ENCODE results near the gene ITGAX. TPM values are rescaled to one million over a fixed set of nuclear protein-coding genes. Genes with fewer than 3 reads are reported as not detected.
"Not testable (repeated sequence)": the region's sequence is repeated elsewhere in the genome, so short reads cannot be mapped to it uniquely, and the experiment has no call there.

ITGAX gene
- 1 to 10 TPM; 5.3 to 6.6 TPM for total RNA-seq

GRCh38 chr16:31354394-31355291 lies at the start of gene ITGAX:
Gene ITGAX (plus strand): TSS chr16:31355176. CDS start chr16:31355255, 79 bp downstream.
- peaks cover 8% of the 10 kb centered on the region for H3K27me3 Mint-ChIP-seq
- peak within 1 kb of the TSS; percentile 85 for H3K27ac Mint-ChIP-seq
- peaks cover 31% of the 10 kb centered on the region for H3K4me1 Mint-ChIP-seq
- peak within 1 kb of the TSS; percentile 12 for H3K4me3 Mint-ChIP-seq
- DNase-seq (peak; percentile 91), ATAC-seq (peak; percentile 86)
- CTCF ChIA-PET: no interaction called here
- POLR2A ChIA-PET: interaction anchor here (0.6 to 1.1 kb wide), 4 partner anchors 31 to 523 kb away, joined by 3 to 9 read pairs (median 5); partner anchors contain the start of gene FUS
- intact Hi-C loops (cut with DNase I, micrococcal nuclease): loop anchor here (2.0 to 10.0 kb wide), 4 partner anchors 32 to 140 kb away; partner anchors contain the start of genes PYDC1 (in 1 of the 2) and TRIM72 (in 1 of the 2)
- H3K9me3 Mint-ChIP-seq (ENCODE audit: low read depth): no peaks in the 10 kb centered on the region
- no peaks in the 10 kb centered on the region for H3K36me3 Mint-ChIP-seq (ENCODE audit: low read depth)

GRCh38 chr16:31305219-31305618 lies 49.8 kb upstream of the ITGAX start:
- DNase-seq: no peak
- ChIA-PET POLR2A (no interaction called here), CTCF (interaction anchor here (0.9 to 2.1 kb wide), 3 partner anchors 11 to 460 kb away, joined by 3 to 6 read pairs (median 3); no protein-coding TSS in a partner anchor)
- no peak for ATAC-seq
- Mint-ChIP-seq H3K27ac (no peak overlapping the region), H3K27me3 (peaks cover 20% of the 10 kb centered on the region), H3K9me3 (ENCODE audit: low read depth) (no peaks in the 10 kb centered on the region), H3K36me3 (ENCODE audit: low read depth) (no peaks in the 10 kb centered on the region), H3K4me1 (peaks cover 7% of the 10 kb centered on the region), H3K4me3 (no peak overlapping the region)
- intact Hi-C loops (cut with DNase I, micrococcal nuclease): no loop called here

GRCh38 chr16:31308381-31308780 lies 46.6 kb upstream of the ITGAX start:
- H3K9me3 Mint-ChIP-seq (ENCODE audit: low read depth); intact Hi-C loops (cut with DNase I, micrococcal nuclease); CTCF ChIA-PET; POLR2A ChIA-PET; DNase-seq; H3K4me3 Mint-ChIP-seq; H3K27ac Mint-ChIP-seq; ATAC-seq; H3K4me1 Mint-ChIP-seq; H3K36me3 Mint-ChIP-seq (ENCODE audit: low read depth): not testable (repeated sequence)
- peaks cover 21% of the 10 kb centered on the region for H3K27me3 Mint-ChIP-seq

GRCh38 chr16:31322500-31322899 lies 32.5 kb upstream of the ITGAX start:
- ChIA-PET CTCF (no interaction called here), POLR2A (no interaction called here)
- no peak overlapping the region for H3K27ac Mint-ChIP-seq
- ATAC-seq (no peak), DNase-seq (no peak)
- H3K4me1 Mint-ChIP-seq: no peaks in the 10 kb centered on the region
- H3K27me3 Mint-ChIP-seq: peaks cover 5% of the 10 kb centered on the region
- intact Hi-C loops (cut with DNase I, micrococcal nuclease): no loop called here
- no peak overlapping the region for H3K4me3 Mint-ChIP-seq
- H3K9me3 Mint-ChIP-seq (ENCODE audit: low read depth): peaks cover 16% of the 10 kb centered on the region
- H3K36me3 Mint-ChIP-seq (ENCODE audit: low read depth): peaks cover 3% of the 10 kb centered on the region

GRCh38 chr16:31323959-31324629 lies 30.9 kb upstream of the ITGAX start:
- peaks cover 11% of the 10 kb centered on the region for H3K9me3 Mint-ChIP-seq (ENCODE audit: low read depth)
- H3K36me3 Mint-ChIP-seq (ENCODE audit: low read depth): peaks cover 3% of the 10 kb centered on the region
- H3K27ac Mint-ChIP-seq: no peak overlapping the region
- no peak for ATAC-seq
- intact Hi-C loops (cut with DNase I, micrococcal nuclease): no loop called here
- CTCF ChIA-PET: no interaction called here
- no peaks in the 10 kb centered on the region for H3K4me1 Mint-ChIP-seq
- no peak overlapping the region for H3K4me3 Mint-ChIP-seq
- POLR2A ChIA-PET: no interaction called here
- DNase-seq: no peak
- peaks cover 5% of the 10 kb centered on the region for H3K27me3 Mint-ChIP-seq

- DNase-seq: no peak
- Mint-ChIP-seq H3K4me1 (no peaks in the 10 kb centered on the region), H3K4me3 (no peak overlapping the region), H3K9me3 (ENCODE audit: low read depth) (peaks cover 11% of the 10 kb centered on the region), H3K27me3 (peaks cover 5% of the 10 kb centered on the region), H3K36me3 (ENCODE audit: low read depth) (peaks cover 3% of the 10 kb centered on the region), H3K27ac (no peak overlapping the region)
- ATAC-seq: no peak
- POLR2A ChIA-PET: no interaction called here
- intact Hi-C loops (cut with DNase I, micrococcal nuclease): no loop called here
- CTCF ChIA-PET: no interaction called here
Observed at GRCh38 chr16:31325171-31325570, 29.8 kb upstream of the ITGAX start.

- peaks cover 12% of the 10 kb centered on the region for H3K27me3 Mint-ChIP-seq
- POLR2A ChIA-PET: no interaction called here
- no peak for ATAC-seq
- peaks cover 4% of the 10 kb centered on the region for H3K9me3 Mint-ChIP-seq (ENCODE audit: low read depth)
- peaks cover 5% of the 10 kb centered on the region for H3K4me1 Mint-ChIP-seq
- DNase-seq: no peak
- CTCF ChIA-PET: interaction anchor here (0.9 kb wide), 1 partner anchor 28 kb away, joined by 3 read pairs; no protein-coding TSS in a partner anchor
- intact Hi-C loops (cut with DNase I, micrococcal nuclease): no loop called here
- no peak overlapping the region for H3K27ac Mint-ChIP-seq
- no peak overlapping the region for H3K4me3 Mint-ChIP-seq
- peaks cover 2% of the 10 kb centered on the region for H3K36me3 Mint-ChIP-seq (ENCODE audit: low read depth)
Observed at GRCh38 chr16:31327646-31328225, 27.2 kb upstream of the ITGAX start.

- H3K4me3 Mint-ChIP-seq: no peak overlapping the region
- no peak for DNase-seq
- H3K36me3 Mint-ChIP-seq (ENCODE audit: low read depth): no peaks in the 10 kb centered on the region
- ChIA-PET CTCF (no interaction called here), POLR2A (no interaction called here)
- peaks cover 10% of the 10 kb centered on the region for H3K27me3 Mint-ChIP-seq
- no peak for ATAC-seq
- no peak overlapping the region for H3K27ac Mint-ChIP-seq
- H3K9me3 Mint-ChIP-seq (ENCODE audit: low read depth): no peaks in the 10 kb centered on the region
- peaks cover 5% of the 10 kb centered on the region for H3K4me1 Mint-ChIP-seq
- intact Hi-C loops (cut with DNase I, micrococcal nuclease): no loop called here
Observed at GRCh38 chr16:31328322-31329052, 26.5 kb upstream of the ITGAX start.

GRCh38 chr16:31329671-31330552 lies 25.1 kb upstream of the ITGAX start:
- ChIA-PET CTCF (no interaction called here), POLR2A (no interaction called here)
- Mint-ChIP-seq H3K36me3 (ENCODE audit: low read depth) (no peaks in the 10 kb centered on the region), H3K27me3 (peaks cover 10% of the 10 kb centered on the region), H3K4me1 (peaks cover 5% of the 10 kb centered on the region), H3K27ac (no peak overlapping the region), H3K9me3 (ENCODE audit: low read depth) (no peaks in the 10 kb centered on the region), H3K4me3 (no peak overlapping the region)
- ATAC-seq: no peak
- intact Hi-C loops (cut with DNase I, micrococcal nuclease): no loop called here
- DNase-seq: no peak

- POLR2A ChIA-PET: no interaction called here
- H3K27me3 Mint-ChIP-seq: peaks cover 10% of the 10 kb centered on the region
Observed at GRCh38 chr16:31330553-31330890, 24.5 kb upstream of the ITGAX start.

More at GRCh38 chr16:31330553-31330890, 24.5 kb upstream of the ITGAX start:
- DNase-seq (no peak), ATAC-seq (no peak)
- no peak overlapping the region for H3K27ac Mint-ChIP-seq
- peaks cover 5% of the 10 kb centered on the region for H3K4me1 Mint-ChIP-seq
- intact Hi-C loops (cut with DNase I, micrococcal nuclease): no loop called here
- CTCF ChIA-PET: no interaction called here
- H3K36me3 Mint-ChIP-seq (ENCODE audit: low read depth): no peaks in the 10 kb centered on the region
- no peaks in the 10 kb centered on the region for H3K9me3 Mint-ChIP-seq (ENCODE audit: low read depth)
- H3K4me3 Mint-ChIP-seq: peak overlapping the region; percentile 52
